IMR-90 (cell line): ENCODE data around the gene FBXW4. TPM values are rescaled to one million over a fixed set of nuclear protein-coding genes. Genes with fewer than 3 reads are reported as not detected.

Experiments used
- ATAC-seq: fragments of 200-7000 bp; cut with Tn5 transposase; 2 replicates; pipeline ENCODE4 v1.9.1; 2020; ENCODE audit warnings: low read depth, mild to moderate bottlenecking, moderate library complexity
- BruUV-seq: library from RNA; stranded (reverse); fragments of 400-500 nt; replicated peaks from 2 replicates; lab custom pipeline; 2021; lab: Mats Ljungman, UMichigan
- CTCF ChIA-PET: fragments of 300-600 bp; formaldehyde crosslinking; extraction: SDS; loops from one replicate; lab custom pipeline; 2021; ENCODE audit warnings: antibody characterized with exemption; lab: Yijun Ruan, JAX
- POLR2A ChIA-PET: fragments of 300-600 bp; sonication (Branson Sonifier 250); formaldehyde crosslinking; loops from one replicate; lab custom pipeline; 2022; ENCODE audit warnings: antibody characterized with exemption; ENCODE audit not compliant: unreplicated experiment; lab: Charles Lee
- DNase-seq: peaks from one replicate; pipeline ENCODE4 v3.0.0; 2013
- H2AFZ ChIP-seq: replicated peaks from 2 replicates; pipeline ENCODE3; 2013; ENCODE audit warnings: low read length, mild to moderate bottlenecking; ENCODE audit not compliant: poor library complexity
- H2AK5ac ChIP-seq: 2 replicates; pipeline ENCODE4 v1.6.1; 2013; ENCODE audit warnings: low read depth, low read length, inconsistent platforms
- H2AK9ac ChIP-seq: replicated peaks from 2 replicates; pipeline ENCODE3; 2013; ENCODE audit warnings: mild to moderate bottlenecking, low read depth, low read length, moderate library complexity; ENCODE audit not compliant: poor library complexity
- H2BK120ac ChIP-seq: 2 replicates; pipeline ENCODE4 v1.6.1; 2013; ENCODE audit warnings: low read depth, low read length, inconsistent platforms
- H2BK15ac ChIP-seq: 3 replicates; pipeline ENCODE4 v1.6.1; 2013; ENCODE audit warnings: low read depth, low read length, inconsistent platforms
- H2BK20ac ChIP-seq: 2 replicates; pipeline ENCODE4 v1.6.1; 2013; ENCODE audit warnings: low read depth, mild to moderate bottlenecking, inconsistent platforms, low read length, moderate library complexity
- H2BK5ac ChIP-seq: 2 replicates; pipeline ENCODE4 v1.6.1; 2013; ENCODE audit warnings: mild to moderate bottlenecking, low read depth, low read length, inconsistent platforms; ENCODE audit not compliant: poor library complexity, severe bottlenecking
- H3K14ac ChIP-seq: replicated peaks from 2 replicates; pipeline ENCODE4 v1.6.1; 2013; ENCODE audit warnings: low read depth, low read length, inconsistent platforms
- H3K18ac ChIP-seq: 2 replicates; pipeline ENCODE4 v1.6.1; 2013; ENCODE audit warnings: low read depth, low read length, control low read depth
- H3K23ac ChIP-seq: 2 replicates; pipeline ENCODE4 v1.6.1; 2013; ENCODE audit warnings: low read depth, low read length, inconsistent platforms
- H3K27ac ChIP-seq: 2 replicates; pipeline ENCODE4 v1.5.1; 2013; ENCODE audit warnings: mild to moderate bottlenecking, control low read depth, low read length; ENCODE audit not compliant: insufficient read depth
- H3K27me3 ChIP-seq: 2 replicates; pipeline ENCODE4 v1.6.1; 2013; ENCODE audit warnings: low read length; ENCODE audit not compliant: control insufficient read depth, insufficient read depth
- H3K36me3 ChIP-seq: 2 replicates; pipeline ENCODE4 v1.6.1; 2013; ENCODE audit warnings: low read length, mixed read lengths; ENCODE audit not compliant: control insufficient read depth, insufficient read depth
- H3K4ac ChIP-seq: 2 replicates; pipeline ENCODE4 v1.6.1; 2013; ENCODE audit warnings: low read depth, low read length, inconsistent platforms
- H3K4me1 ChIP-seq: 2 replicates; pipeline ENCODE4 v1.6.1; 2013; ENCODE audit warnings: low read length, mixed read lengths; ENCODE audit not compliant: control insufficient read depth, insufficient read depth
- H3K4me2 ChIP-seq: 2 replicates; pipeline ENCODE4 v1.6.1; 2013; ENCODE audit warnings: low read depth, mild to moderate bottlenecking, control low read depth, low read length, moderate library complexity
- H3K4me3 ChIP-seq: 2 replicates; pipeline ENCODE4 v1.5.1; 2013; ENCODE audit warnings: low read depth, mild to moderate bottlenecking, control low read depth, low read length, moderate library complexity; ENCODE audit not compliant: insufficient read depth
- H3K56ac ChIP-seq: 2 replicates; pipeline ENCODE4 v1.6.1; 2013; ENCODE audit warnings: low read length, inconsistent platforms; ENCODE audit not compliant: insufficient read depth; ENCODE audit errors: extremely low read depth
- H3K79me1 ChIP-seq, 2 experiments: 2 replicates each; pipeline ENCODE4 v1.6.1; 2013; ENCODE audit warnings: low read length in 2 of 2, inconsistent platforms in 1 of 2, low read depth in 1 of 2
- H3K9ac ChIP-seq: 2 replicates; pipeline ENCODE4 v1.6.1; 2013; ENCODE audit warnings: low read depth, low read length, control low read depth
- H3K9me1 ChIP-seq: 2 replicates; pipeline ENCODE4 v1.6.1; 2013; ENCODE audit warnings: low read length, inconsistent platforms; ENCODE audit not compliant: insufficient read depth
- H3K9me3 ChIP-seq: 2 replicates; pipeline ENCODE4 v1.6.1; 2013; ENCODE audit warnings: low read length; ENCODE audit not compliant: control insufficient read depth, insufficient read depth
- H4K20me1 ChIP-seq: 2 replicates; pipeline ENCODE4 v1.6.1; 2013; ENCODE audit warnings: low read length, inconsistent platforms; ENCODE audit not compliant: insufficient read depth
- H4K5ac ChIP-seq: 2 replicates; pipeline ENCODE4 v1.6.1; 2013; ENCODE audit warnings: mild to moderate bottlenecking, low read depth, low read length, control low read depth
- H4K8ac ChIP-seq, 2 experiments: 2 replicates each; pipeline ENCODE4 v1.6.1; 2013; ENCODE audit warnings: low read depth in 2 of 2, low read length in 2 of 2, control low read depth in 1 of 2, inconsistent platforms in 1 of 2
- H4K91ac ChIP-seq: 2 replicates; pipeline ENCODE4 v1.6.1; 2013; ENCODE audit warnings: low read depth, low read length, inconsistent platforms; ENCODE audit not compliant: insufficient read depth
- BHLHE40 ChIP-seq: fragments of 150-350 bp; IDR thresholded peaks from 2 replicates; pipeline ENCODE4 v1.6.1; 2016; ENCODE audit warnings: mild to moderate bottlenecking, low read depth, low read length
- CEBPB ChIP-seq: IDR thresholded peaks from 2 replicates; pipeline ENCODE4 v1.6.1; 2012; ENCODE audit warnings: low read depth, low read length, improper control_type of control experiment
- POLR2A ChIP-seq: IDR thresholded peaks from 2 replicates; pipeline ENCODE4 v1.6.1; 2012; ENCODE audit warnings: mild to moderate bottlenecking, low read depth, low read length
- RCOR1 ChIP-seq: IDR thresholded peaks from 2 replicates; pipeline ENCODE4 v1.6.1; 2012; ENCODE audit warnings: mild to moderate bottlenecking, low read length, improper control_type of control experiment; ENCODE audit not compliant: insufficient replicate concordance
- RFX5 ChIP-seq: IDR thresholded peaks from 2 replicates; pipeline ENCODE4 v1.8.0; 2012; ENCODE audit warnings: low read depth, mild to moderate bottlenecking, low read length, moderate library complexity
- WGBS, 2 experiments: methylation state at CpG; one replicate each; pipeline versions ENCODE4 v1.1.5 to v1.1.7; 2013; ENCODE audit warnings: missing lambda C conversion rate in 2 of 2; ENCODE audit not compliant: insufficient read length in 1 of 2; ENCODE audit errors: extremely low coverage in 2 of 2; 5-methylcytosine and 5-hydroxymethylcytosine counted together
- dilution Hi-C: fragments of 300-500 bp; cut with HindIII; formaldehyde crosslinking; loops from one replicate; pipeline ENCODE4 v1.14.3; 2018; ENCODE audit warnings: low sequenced_read_pairs; ENCODE audit not compliant: unreplicated experiment
- in situ Hi-C: fragments of 300-500 bp; cut with MboI; formaldehyde crosslinking; loops from 3 replicates; pipeline ENCODE4 v1.14.3; 2019; ENCODE audit warnings: low sequenced_read_pairs, inconsistent platforms, mixed read lengths
- intact Hi-C: fragments of 100-400 bp; cut with micrococcal nuclease; formaldehyde crosslinking; loops from 2 replicates; pipeline ENCODE4 v1.10.0; 2022
- polyA plus RNA-seq, 3 experiments: library from polyadenylated mRNA; depleted of rRNA; stranded (reverse); fragments of >200 nt; gene quantifications; 2 replicates each; pipeline ENCODE4 v1.2.3, GENCODE V29; 2012; ENCODE audit warnings: low replicate concordance in 1 of 3
- total RNA-seq: library from RNA; depleted of rRNA; stranded (reverse); fragments of >200 nt; gene quantifications from 2 replicates; pipeline ENCODE4 v1.2.3, GENCODE V29; 2012
- TF ChIP-seq, protein P1 (sequence below): conservative IDR thresholded peaks from 2 replicates; pipeline ENCODE4 v1.5.1; 2012; ENCODE audit warnings: mild to moderate bottlenecking, low read depth, low read length, improper control_type of control experiment

The FBXW4 gene
- total and polyA plus RNA-seq, 2 of the 4 experiments (the other 2 are of a cell fraction): 19.3 to 26.7 TPM

GRCh38 chr10:101619983-101620382 lies 75.0 kb downstream of the FBXW4 start:
- no peak overlapping the region for H4K8ac ChIP-seq
- no peak overlapping the region for H2AK5ac ChIP-seq
- no peak overlapping the region for H3K23ac ChIP-seq
- dilution Hi-C loops (no loop called here), intact Hi-C loops (no loop called here), in situ Hi-C loops (no loop called here)
- no peak overlapping the region for H3K14ac ChIP-seq
- no peak overlapping the region for H3K4me2 ChIP-seq
- H3K9me1 ChIP-seq: peaks cover 2% of the 10 kb centered on the region; the same call in 1 of the 2 replicates
- no peak overlapping the region for H3K27ac ChIP-seq
- H4K91ac ChIP-seq: no peak overlapping the region
- ChIA-PET CTCF (no interaction called here), POLR2A (no interaction called here)
- no peak overlapping the region for H2BK15ac ChIP-seq
- 85% methylated on average over 4 of the region's 6 CpGs; no CpG with 5 or more reads in 1 of the 2 experiments for WGBS, 2 experiments
- no peak for DNase-seq
- no peak overlapping the region for H2BK120ac ChIP-seq
- no peak overlapping the region for H2BK5ac ChIP-seq
- H3K56ac ChIP-seq: no peak overlapping the region
- H3K18ac ChIP-seq: no peak overlapping the region
- no peak overlapping the region for H4K5ac ChIP-seq
- H3K4me1 ChIP-seq: no peaks in the 10 kb centered on the region
- H3K4ac ChIP-seq: no peak overlapping the region
- H3K9ac ChIP-seq: no peak overlapping the region
- H3K27me3 ChIP-seq: no peaks in the 10 kb centered on the region
- no peak overlapping the region for H2AFZ ChIP-seq
- H3K9me3 ChIP-seq: no peaks in the 10 kb centered on the region
- H3K79me1 ChIP-seq: no peaks in the 10 kb centered on the region
- H3K36me3 ChIP-seq: peaks cover 12% of the 10 kb centered on the region
- BruUV-seq: no TSS peak
- no peak overlapping the region for H2BK20ac ChIP-seq
- ATAC-seq: no peak
- no peak overlapping the region for H2AK9ac ChIP-seq
- H4K20me1 ChIP-seq: no peaks in the 10 kb centered on the region
- H3K4me3 ChIP-seq: no peak overlapping the region
- TF ChIP-seq RCOR1 (no peak), RFX5 (no peak), BHLHE40 (no peak), POLR2A (no peak), CEBPB (no peak)
- TF ChIP-seq, protein P1, sequence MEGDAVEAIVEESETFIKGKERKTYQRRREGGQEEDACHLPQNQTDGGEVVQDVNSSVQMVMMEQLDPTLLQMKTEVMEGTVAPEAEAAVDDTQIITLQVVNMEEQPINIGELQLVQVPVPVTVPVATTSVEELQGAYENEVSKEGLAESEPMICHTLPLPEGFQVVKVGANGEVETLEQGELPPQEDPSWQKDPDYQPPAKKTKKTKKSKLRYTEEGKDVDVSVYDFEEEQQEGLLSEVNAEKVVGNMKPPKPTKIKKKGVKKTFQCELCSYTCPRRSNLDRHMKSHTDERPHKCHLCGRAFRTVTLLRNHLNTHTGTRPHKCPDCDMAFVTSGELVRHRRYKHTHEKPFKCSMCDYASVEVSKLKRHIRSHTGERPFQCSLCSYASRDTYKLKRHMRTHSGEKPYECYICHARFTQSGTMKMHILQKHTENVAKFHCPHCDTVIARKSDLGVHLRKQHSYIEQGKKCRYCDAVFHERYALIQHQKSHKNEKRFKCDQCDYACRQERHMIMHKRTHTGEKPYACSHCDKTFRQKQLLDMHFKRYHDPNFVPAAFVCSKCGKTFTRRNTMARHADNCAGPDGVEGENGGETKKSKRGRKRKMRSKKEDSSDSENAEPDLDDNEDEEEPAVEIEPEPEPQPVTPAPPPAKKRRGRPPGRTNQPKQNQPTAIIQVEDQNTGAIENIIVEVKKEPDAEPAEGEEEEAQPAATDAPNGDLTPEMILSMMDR: no peak
